ENCODE results near the gene SPINT2. TPM values are rescaled to one million over a fixed set of nuclear protein-coding genes. Genes with fewer than 3 reads are reported as not detected.

The SPINT2 gene
- total RNA-seq, 1 donor from 2014 or later = 71.0 TPM

- Mint-ChIP-seq H3K27me3 (ENCODE audit: insufficient read depth, low read depth) (peaks cover 11% of the 10 kb centered on the region), H3K4me3 (no peak overlapping the region)
Measured at GRCh38 chr19:38268539-38268938, 4.2 kb downstream of the SPINT2 start.

GRCh38 chr19:38270587-38271167 lies 6.3 kb downstream of the SPINT2 start:
- Mint-ChIP-seq H3K36me3 (no peaks in the 10 kb centered on the region), H3K27me3 (ENCODE audit: insufficient read depth, low read depth) (peaks cover 2% of the 10 kb centered on the region), H3K9me3 (no peaks in the 10 kb centered on the region), H3K27ac (no peak overlapping the region), H3K4me1 (peaks cover 27% of the 10 kb centered on the region), H3K4me3 (no peak overlapping the region)
- Histone ChIP-seq H3K9me3 (ENCODE audit: low read depth) (no peaks in the 10 kb centered on the region), H3F3A (ENCODE audit: low read depth) (peaks cover 8% of the 10 kb centered on the region), H3K79me2 (ENCODE audit: low read depth) (peaks cover 98% of the 10 kb centered on the region), H3K4me1 (peaks cover 28% of the 10 kb centered on the region), H3K36me3 (no peaks in the 10 kb centered on the region), H2AFZ (replicated peaks) (no peak overlapping the region), H3K4me3 (no peak overlapping the region), H3K27ac (no peak overlapping the region), H3K9ac (no peak overlapping the region), H3K4me2 (no peak overlapping the region), H3K27me3 (no peaks in the 10 kb centered on the region), H4K20me1 (ENCODE audit: low read depth) (peaks cover 23% of the 10 kb centered on the region)
- no peak for DNase-seq (ENCODE audit: low spot score)
- TF ChIP-seq EZH2phosphoT487 (IDR thresholded peaks at IDR 0.05) (no peak), CTCF (IDR thresholded peaks at IDR 0.05) (no peak), EZH2 (IDR thresholded peaks at IDR 0.05) (no peak)

More at GRCh38 chr19:38268539-38268938, 4.2 kb downstream of the SPINT2 start:
- H3K36me3 ChIP-seq = no peaks in the 10 kb centered on the region
- H3K27ac ChIP-seq = no peak overlapping the region
- no peaks in the 10 kb centered on the region for H3K9me3 ChIP-seq (ENCODE audit: low read depth)
- H3K27me3 ChIP-seq = no peaks in the 10 kb centered on the region
- H3K4me2 ChIP-seq = peak overlapping the region; percentile 37
- H2AFZ ChIP-seq (replicated peaks) = no peak overlapping the region
- H3K9ac ChIP-seq = no peak overlapping the region
- H3K9me3 Mint-ChIP-seq = no peaks in the 10 kb centered on the region
- peaks cover 17% of the 10 kb centered on the region for H4K20me1 ChIP-seq (ENCODE audit: low read depth)
- H3K27ac Mint-ChIP-seq = no peak overlapping the region
- no peaks in the 10 kb centered on the region for H3K36me3 Mint-ChIP-seq
- H3K79me2 ChIP-seq (ENCODE audit: low read depth) = peaks cover 89% of the 10 kb centered on the region
- H3K4me1 Mint-ChIP-seq = peaks cover 39% of the 10 kb centered on the region
- TF ChIP-seq EZH2 (IDR thresholded peaks at IDR 0.05) (no peak), CTCF (IDR thresholded peaks at IDR 0.05) (no peak), EZH2phosphoT487 (IDR thresholded peaks at IDR 0.05) (no peak)
- peaks cover 33% of the 10 kb centered on the region for H3K4me1 ChIP-seq
- DNase-seq (ENCODE audit: low spot score) = no peak
- H3K4me3 ChIP-seq = no peak overlapping the region
- H3F3A ChIP-seq (ENCODE audit: low read depth) = peaks cover 22% of the 10 kb centered on the region

GRCh38 chr19:38273499-38273898 lies 9.1 kb downstream of the SPINT2 start:
- no peak overlapping the region for H3K4me3 ChIP-seq
- H3K9me3 ChIP-seq (ENCODE audit: low read depth) = no peaks in the 10 kb centered on the region
- no peak overlapping the region for H3K27ac ChIP-seq
- H3K4me3 Mint-ChIP-seq = no peak overlapping the region
- H3K27me3 ChIP-seq = no peaks in the 10 kb centered on the region
- H3K36me3 ChIP-seq = no peaks in the 10 kb centered on the region
- H4K20me1 ChIP-seq (ENCODE audit: low read depth) = peaks cover 26% of the 10 kb centered on the region
- peaks cover 95% of the 10 kb centered on the region for H3K79me2 ChIP-seq (ENCODE audit: low read depth)
- peaks cover 11% of the 10 kb centered on the region for H3F3A ChIP-seq (ENCODE audit: low read depth)
- H3K4me2 ChIP-seq = no peak overlapping the region
- no peak overlapping the region for H3K27ac Mint-ChIP-seq
- no peaks in the 10 kb centered on the region for H3K9me3 Mint-ChIP-seq
- H3K36me3 Mint-ChIP-seq = no peaks in the 10 kb centered on the region
- H2AFZ ChIP-seq (replicated peaks) = no peak overlapping the region
- TF ChIP-seq CTCF (IDR thresholded peaks at IDR 0.05) (no peak), EZH2 (IDR thresholded peaks at IDR 0.05) (no peak), EZH2phosphoT487 (IDR thresholded peaks at IDR 0.05) (no peak)
- DNase-seq (ENCODE audit: low spot score) = no peak
- no peak overlapping the region for H3K9ac ChIP-seq
- H3K27me3 Mint-ChIP-seq (ENCODE audit: insufficient read depth, low read depth) = no peaks in the 10 kb centered on the region
- peaks cover 19% of the 10 kb centered on the region for H3K4me1 Mint-ChIP-seq
- peaks cover 14% of the 10 kb centered on the region for H3K4me1 ChIP-seq
